B cell (primary cell): ENCODE data around the gene AGBL4. TPM values are rescaled to one million over a fixed set of nuclear protein-coding genes. Genes with fewer than 3 reads are reported as not detected.
A peak's percentile ranks its signal among the peaks of the same experiment; 100 is the strongest.

Source experiments
- ATAC-seq: fragments of 200-7000 bp; cut with Tn5 transposase; one replicate; pipeline ENCODE4 v1.10.0; 2021; ENCODE audit warnings: low read depth, mild to moderate bottlenecking, moderate number of reproducible peaks, moderate library complexity
- CTCF ChIA-PET: fragments of 350-600 bp; sonication (Branson Sonifier 250); formaldehyde crosslinking; loops from one replicate; lab custom pipeline; 2021; ENCODE audit warnings: antibody characterized with exemption, inconsistent platforms; lab: Charles Lee
- POLR2A ChIA-PET: fragments of 350-600 bp; sonication (Branson Sonifier 250); formaldehyde crosslinking; loops from one replicate; lab custom pipeline; 2021; ENCODE audit warnings: antibody characterized with exemption; lab: Charles Lee
- DNase-seq: peaks from one replicate; pipeline ENCODE4 v3.0.0; 2013
- H2AFZ ChIP-seq: 2 replicates; pipeline ENCODE4 v1.6.1; 2012; ENCODE audit warnings: mild to moderate bottlenecking, low read depth, low read length; ENCODE audit not compliant: insufficient read depth, poor library complexity, severe bottlenecking
- H3K27ac ChIP-seq, 2 donors: 1 replicate in 1 of 2; 2 replicates in 1 of 2; pipeline ENCODE4 v1.5.1; 2012 to 2013; ENCODE audit warnings: low read length in 2 of 2, mild to moderate bottlenecking in 2 of 2, moderate library complexity in 1 of 2
- H3K27me3 ChIP-seq, 4 experiments: fragments of 200-600 bp in 1 of 4; sonication (generic) in 1 of 4; replicated peaks in 1 of 4; 1 replicate in 2 of 4; 2 replicates in 2 of 4; pipeline versions ENCODE4 v1.6.1 to v1.7.0; 2013 to 2016; ENCODE audit warnings: low read length in 3 of 4, mild to moderate bottlenecking in 2 of 4, mixed read lengths in 1 of 4, moderate library complexity in 1 of 4; ENCODE audit not compliant: insufficient read depth in 4 of 4, control insufficient read depth in 3 of 4; ENCODE audit errors: control extremely low read depth in 1 of 4
- H3K36me3 ChIP-seq, 2 experiments: replicated peaks in 1 of 2; 1 replicate in 1 of 2; 2 replicates in 1 of 2; pipeline versions ENCODE4 v1.6.1 to v1.7.1; 2013; ENCODE audit warnings: low read length in 1 of 2; ENCODE audit not compliant: insufficient read depth in 2 of 2, control insufficient read depth in 1 of 2; ENCODE audit errors: control extremely low read depth in 1 of 2, extremely low read depth in 1 of 2
- H3K4me1 ChIP-seq, 2 donors: fragments of 200-600 bp in 1 of 2; sonication (generic) in 1 of 2; 1 replicate in 1 of 2; 2 replicates in 1 of 2; pipeline versions ENCODE4 v1.5.1 to v1.6.1; 2013 to 2017; ENCODE audit warnings: low read length in 2 of 2; ENCODE audit not compliant: control insufficient read depth in 2 of 2, insufficient read depth in 2 of 2
- H3K4me2 ChIP-seq: replicated peaks from 2 replicates; pipeline ENCODE3; 2012; ENCODE audit warnings: mild to moderate bottlenecking, low read depth, low read length; ENCODE audit not compliant: poor library complexity, severe bottlenecking
- H3K4me3 ChIP-seq, 5 experiments: fragments of 200-600 bp in 1 of 5; sonication (generic) in 1 of 5; 1 replicate in 3 of 5; 2 replicates in 2 of 5; pipeline versions ENCODE4 v1.5.1 to v1.7.0; 2011 to 2016; ENCODE audit warnings: low read length in 4 of 5, mild to moderate bottlenecking in 4 of 5, low read depth in 2 of 5, control low read depth in 1 of 5, moderate library complexity in 1 of 5; ENCODE audit not compliant: insufficient read depth in 1 of 5; ENCODE audit errors: control extremely low read depth in 1 of 5, extremely low read depth in 1 of 5
- H3K79me2 ChIP-seq: fragments of 200-600 bp; sonication (generic); one replicate; pipeline ENCODE4 v1.6.0; 2016; ENCODE audit warnings: low read length; ENCODE audit not compliant: control insufficient read depth, insufficient read depth
- H3K9ac ChIP-seq: fragments of 200-600 bp; sonication (generic); 2 replicates; pipeline ENCODE4 v1.6.1; 2017; ENCODE audit warnings: mild to moderate bottlenecking, low read length, moderate library complexity
- H3K9me3 ChIP-seq, 3 donors: one replicate each; pipeline versions ENCODE4 v1.6.1 to v1.7.1; 2013; ENCODE audit warnings: low read length in 2 of 3; ENCODE audit not compliant: control insufficient read depth in 2 of 3, insufficient read depth in 1 of 3; ENCODE audit errors: control extremely low read depth in 1 of 3
- H4K20me1 ChIP-seq: 2 replicates; pipeline ENCODE4 v1.6.0; 2012; ENCODE audit warnings: mild to moderate bottlenecking, low read length; ENCODE audit not compliant: insufficient read depth, control insufficient read depth, poor library complexity, severe bottlenecking
- H3K27ac Mint-ChIP-seq: one replicate; pipeline ENCODE4 v1.8.0; 2021; ENCODE audit warnings: mixed read lengths
- H3K27me3 Mint-ChIP-seq: one replicate; pipeline ENCODE4 v1.8.0; 2021; ENCODE audit warnings: mixed read lengths
- H3K4me1 Mint-ChIP-seq: one replicate; pipeline ENCODE4 v1.8.0; 2021; ENCODE audit warnings: mixed read lengths
- H3K4me3 Mint-ChIP-seq: one replicate; pipeline ENCODE4 v1.8.0; 2021; ENCODE audit warnings: mixed read lengths
- H3K9me3 Mint-ChIP-seq: one replicate; pipeline ENCODE4 v1.8.0; 2022; ENCODE audit warnings: mixed read lengths; ENCODE audit not compliant: insufficient read depth
- EZH2 ChIP-seq: IDR thresholded peaks from 2 replicates; pipeline ENCODE4 v1.6.1; 2012; ENCODE audit warnings: borderline replicate concordance, low read depth, mild to moderate bottlenecking, moderate library complexity, low read length; ENCODE audit not compliant: insufficient read depth, poor library complexity, severe bottlenecking
- WGBS: methylation state at CpG from one replicate; pipeline ENCODE4 v1.1.5; 2013; ENCODE audit warnings: missing lambda C conversion rate; ENCODE audit not compliant: insufficient coverage; 5-methylcytosine and 5-hydroxymethylcytosine counted together
- intact Hi-C: fragments of 100-400 bp; cut with micrococcal nuclease; formaldehyde crosslinking; loops from one replicate; pipeline ENCODE4 v1.10.0; 2022
- polyA plus RNA-seq: library from polyadenylated mRNA; depleted of rRNA; stranded (reverse); fragments of >200 nt; gene quantifications from 2 replicates; pipeline ENCODE4 v1.2.3, GENCODE V29; 2012
- total RNA-seq, 2 donors: library from RNA; stranded (reverse); fragments of 120-200 nt in 1 of 2; gene quantifications; 1 replicate in 1 of 2; 2 replicates in 1 of 2; pipeline versions ENCODE4 v1.2.3 to v1.2.4, GENCODE V29; 2013 to 2022
- TF ChIP-seq, protein P1 (sequence below): fragments of 200-600 bp; IDR thresholded peaks from one replicate; pipeline ENCODE4 v1.8.0; 2022; ENCODE audit warnings: antibody characterized with exemption, mild to moderate bottlenecking

The AGBL4 gene
- total and polyA plus RNA-seq, 2 donors (not counting 1 experiment from before 2014, with no cell fraction given) = 0.07 to 0.12 TPM

DNA sequence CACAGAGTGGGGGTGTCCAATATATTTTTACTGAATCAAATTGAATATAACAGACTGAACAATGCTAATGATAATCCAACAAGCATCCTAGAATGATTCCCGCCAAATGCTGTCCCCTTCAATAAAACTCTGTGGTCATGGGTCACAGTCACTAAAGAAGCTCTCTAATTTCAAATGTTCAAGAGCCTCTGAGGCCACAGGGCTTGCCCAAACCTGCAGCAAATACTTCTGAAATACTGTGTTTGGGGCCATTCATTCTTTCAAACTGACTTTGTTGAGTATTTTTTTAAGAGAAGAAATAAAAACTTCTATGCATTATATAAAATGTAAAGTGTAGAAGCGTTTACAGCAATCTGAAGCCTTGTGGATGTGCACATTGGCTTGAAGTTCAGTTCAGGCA lies 1239.5 kb downstream of the AGBL4 start:
- Mint-ChIP-seq H3K4me1 (peaks cover 8% of the 10 kb centered on the region), H3K4me3 (no peak overlapping the region), H3K27ac (no peak overlapping the region), H3K9me3 (no peaks in the 10 kb centered on the region), H3K27me3 (no peaks in the 10 kb centered on the region)
- intact Hi-C loops = no loop called here
- 86% methylated on average over 1 of the region's 2 CpGs for WGBS
- ChIA-PET POLR2A (no interaction called here), CTCF (interaction anchor here (1.0 to 1.2 kb wide), 2 partner anchors 13 to 33 kb away, joined by 3 read pairs; no protein-coding TSS in a partner anchor)
- TF ChIP-seq, protein P1, sequence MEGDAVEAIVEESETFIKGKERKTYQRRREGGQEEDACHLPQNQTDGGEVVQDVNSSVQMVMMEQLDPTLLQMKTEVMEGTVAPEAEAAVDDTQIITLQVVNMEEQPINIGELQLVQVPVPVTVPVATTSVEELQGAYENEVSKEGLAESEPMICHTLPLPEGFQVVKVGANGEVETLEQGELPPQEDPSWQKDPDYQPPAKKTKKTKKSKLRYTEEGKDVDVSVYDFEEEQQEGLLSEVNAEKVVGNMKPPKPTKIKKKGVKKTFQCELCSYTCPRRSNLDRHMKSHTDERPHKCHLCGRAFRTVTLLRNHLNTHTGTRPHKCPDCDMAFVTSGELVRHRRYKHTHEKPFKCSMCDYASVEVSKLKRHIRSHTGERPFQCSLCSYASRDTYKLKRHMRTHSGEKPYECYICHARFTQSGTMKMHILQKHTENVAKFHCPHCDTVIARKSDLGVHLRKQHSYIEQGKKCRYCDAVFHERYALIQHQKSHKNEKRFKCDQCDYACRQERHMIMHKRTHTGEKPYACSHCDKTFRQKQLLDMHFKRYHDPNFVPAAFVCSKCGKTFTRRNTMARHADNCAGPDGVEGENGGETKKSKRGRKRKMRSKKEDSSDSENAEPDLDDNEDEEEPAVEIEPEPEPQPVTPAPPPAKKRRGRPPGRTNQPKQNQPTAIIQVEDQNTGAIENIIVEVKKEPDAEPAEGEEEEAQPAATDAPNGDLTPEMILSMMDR = no peak
- no peak for TF ChIP-seq EZH2
- H3K9me3 ChIP-seq = no peaks in the 10 kb centered on the region
- no peak overlapping the region for H2AFZ ChIP-seq
- H3K4me3 ChIP-seq = no peak overlapping the region
- peaks cover under 1% of the 10 kb centered on the region in 2 donors for H3K4me1 ChIP-seq
- no peaks in the 10 kb centered on the region for H3K79me2 ChIP-seq
- no peak overlapping the region for H3K27ac ChIP-seq
- DNase-seq = no peak
- no peaks in the 10 kb centered on the region for H3K27me3 ChIP-seq
- ATAC-seq = no peak
- H4K20me1 ChIP-seq = no peaks in the 10 kb centered on the region
- H3K4me2 ChIP-seq = no peak overlapping the region
- H3K9ac ChIP-seq = no peak overlapping the region
- H3K36me3 ChIP-seq = no peaks in the 10 kb centered on the region

DNA sequence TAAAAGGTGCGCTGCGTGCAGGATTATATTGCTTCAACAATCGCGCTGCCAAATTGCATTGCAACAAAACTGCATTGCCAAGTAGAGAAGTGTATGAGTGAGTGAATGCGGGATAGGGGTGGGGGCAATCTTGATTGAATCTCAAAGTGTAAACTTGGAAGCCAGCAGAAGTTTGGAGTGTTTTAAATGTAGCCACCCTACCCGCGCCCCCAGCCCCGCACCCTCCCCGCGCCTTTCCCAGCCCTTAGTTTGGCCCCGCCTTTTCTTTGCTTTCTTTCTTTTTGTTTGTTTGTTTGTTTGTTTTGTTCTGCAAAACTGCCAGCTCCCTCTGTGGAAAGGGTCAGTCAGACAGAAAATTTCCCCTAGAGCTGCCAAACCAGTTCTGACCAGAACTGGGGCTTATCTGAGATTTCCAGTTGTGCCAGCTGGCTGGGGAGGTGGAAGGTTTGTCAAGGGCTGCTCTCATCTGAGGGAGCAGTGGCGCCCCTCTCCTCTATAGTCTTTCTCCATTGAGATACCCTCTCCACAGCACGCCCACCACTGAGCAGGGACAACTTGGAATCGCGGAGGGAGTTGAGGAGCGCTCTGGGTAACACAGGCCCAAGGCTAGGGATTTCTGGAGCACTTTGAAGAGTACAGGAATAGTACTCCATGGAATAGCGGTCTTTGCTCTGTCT lies 1246.4 kb downstream of the AGBL4 start:
- POLR2A ChIA-PET = interaction anchor here (1.7 kb wide), 1 partner anchor 24 kb away, joined by 3 read pairs; no protein-coding TSS in a partner anchor
- Mint-ChIP-seq H3K9me3 (no peaks in the 10 kb centered on the region), H3K27me3 (no peaks in the 10 kb centered on the region), H3K27ac (peak overlapping the region; percentile 91), H3K4me1 (peaks cover 56% of the 10 kb centered on the region), H3K4me3 (peak overlapping the region; percentile 96)
- Histone ChIP-seq H3K4me3 (peak overlapping the region; percentile 59 to 84 (median 67)), H3K9me3 (no peaks in the 10 kb centered on the region), H3K4me2 (peak overlapping the region; percentile 77), H3K36me3 (peaks cover 7 to 15% of the 10 kb centered on the region in 2 experiments), H3K27ac (peak overlapping the region; percentile 13 to 85), H2AFZ (peak overlapping the region; percentile 92), H3K79me2 (peaks cover 49% of the 10 kb centered on the region), H3K27me3 (no peaks in the 10 kb centered on the region), H4K20me1 (no peaks in the 10 kb centered on the region), H3K9ac (peak overlapping the region; percentile 71), H3K4me1 (peaks cover 52 to 55% of the 10 kb centered on the region in 2 donors)
- DNase-seq = no peak
- 30% methylated on average over 9 of the region's 17 CpGs for WGBS
- intact Hi-C loops = loop anchor here (1.0 kb wide), 2 partner anchors 16 to 27 kb away; no protein-coding TSS in a partner anchor
- CTCF ChIA-PET = interaction anchor here (2.2 to 6.1 kb wide), 3 partner anchors 13 to 40 kb away, joined by 6 to 41 read pairs (median 9); no protein-coding TSS in a partner anchor
- ATAC-seq = peak; percentile 4
- no peak for TF ChIP-seq EZH2
- TF ChIP-seq, protein P1 = no peak
